HEK293T (cell line): ENCODE results near the gene MT1X.

Source experiments
- CTCF ChIA-PET: fragments of 350-600 bp; formaldehyde crosslinking; extraction: SDS; loops from one replicate; lab custom pipeline; 2021; ENCODE audit warnings: antibody characterized with exemption, inconsistent platforms; lab: Yijun Ruan, JAX
- POLR2A ChIA-PET: fragments of 350-600 bp; formaldehyde crosslinking; extraction: SDS; loops from one replicate; lab custom pipeline; 2020; ENCODE audit warnings: antibody characterized with exemption, inconsistent platforms; lab: Yijun Ruan, JAX
- DNase-seq: peaks from one replicate; pipeline ENCODE4 v3.0.0; 2012; ENCODE audit warnings: mixed read lengths; ENCODE audit errors: extremely low spot score
- ARNT ChIP-seq: fragments of 450-650 bp; IDR thresholded peaks from 2 replicates; pipeline ENCODE4 v1.6.1; 2017; ENCODE audit warnings: mild to moderate bottlenecking
- BHLHE40 ChIP-seq: fragments of 450-650 bp; IDR thresholded peaks from 2 replicates; pipeline ENCODE4 v1.6.1; 2016; ENCODE audit warnings: mild to moderate bottlenecking, moderate library complexity, borderline replicate concordance
- CTBP1 ChIP-seq: fragments of 450-650 bp; IDR thresholded peaks from 2 replicates; pipeline ENCODE4 v1.6.1; 2016; ENCODE audit warnings: borderline replicate concordance
- ELF4 ChIP-seq: fragments of 450-650 bp; IDR thresholded peaks from 2 replicates; pipeline ENCODE4 v1.6.1; 2017; ENCODE audit warnings: antibody characterized with exemption
- FOXA1 ChIP-seq: fragments of 450-650 bp; IDR thresholded peaks from 2 replicates; pipeline ENCODE4 v1.6.1; 2016; ENCODE audit warnings: mild to moderate bottlenecking
- FOXK2 ChIP-seq: fragments of 450-650 bp; IDR thresholded peaks from 2 replicates; pipeline ENCODE4 v1.6.1; 2016; ENCODE audit warnings: mild to moderate bottlenecking
- FOXM1 ChIP-seq: fragments of 450-650 bp; IDR thresholded peaks from 2 replicates; pipeline ENCODE4 v1.6.1; 2017; ENCODE audit warnings: mild to moderate bottlenecking, borderline replicate concordance
- HDGF ChIP-seq: fragments of 450-650 bp; IDR thresholded peaks from 2 replicates; pipeline ENCODE4 v1.6.1; 2017; ENCODE audit warnings: antibody characterized with exemption, borderline replicate concordance
- L3MBTL2 ChIP-seq: fragments of 450-650 bp; conservative IDR thresholded peaks from 2 replicates; pipeline ENCODE4 v1.6.1; 2016; ENCODE audit warnings: mild to moderate bottlenecking
- LEF1 ChIP-seq: fragments of 450-650 bp; IDR thresholded peaks from 2 replicates; pipeline ENCODE4 v1.6.1; 2017; ENCODE audit warnings: mild to moderate bottlenecking, borderline replicate concordance
- NFRKB ChIP-seq: fragments of 450-650 bp; IDR thresholded peaks from 2 replicates; pipeline ENCODE4 v1.6.1; 2016; ENCODE audit warnings: mild to moderate bottlenecking, moderate library complexity
- SP1 ChIP-seq: fragments of 450-650 bp; IDR thresholded peaks from 2 replicates; pipeline ENCODE4 v1.6.1; 2017
- SUZ12 ChIP-seq: fragments of 450-650 bp; IDR thresholded peaks from 2 replicates; pipeline ENCODE4 v1.6.1; 2016; ENCODE audit warnings: mild to moderate bottlenecking
- TARDBP ChIP-seq: fragments of 450-650 bp; IDR thresholded peaks from 2 replicates; pipeline ENCODE4 v1.6.1; 2016
- ZNF384 ChIP-seq: fragments of 450-650 bp; IDR thresholded peaks from 2 replicates; pipeline ENCODE4 v1.6.1; 2016
- TF ChIP-seq, protein P1 (sequence below): fragments of 450-650 bp; IDR thresholded peaks from 2 replicates; pipeline ENCODE4 v1.6.1; 2016

The MT1X gene

DNA sequence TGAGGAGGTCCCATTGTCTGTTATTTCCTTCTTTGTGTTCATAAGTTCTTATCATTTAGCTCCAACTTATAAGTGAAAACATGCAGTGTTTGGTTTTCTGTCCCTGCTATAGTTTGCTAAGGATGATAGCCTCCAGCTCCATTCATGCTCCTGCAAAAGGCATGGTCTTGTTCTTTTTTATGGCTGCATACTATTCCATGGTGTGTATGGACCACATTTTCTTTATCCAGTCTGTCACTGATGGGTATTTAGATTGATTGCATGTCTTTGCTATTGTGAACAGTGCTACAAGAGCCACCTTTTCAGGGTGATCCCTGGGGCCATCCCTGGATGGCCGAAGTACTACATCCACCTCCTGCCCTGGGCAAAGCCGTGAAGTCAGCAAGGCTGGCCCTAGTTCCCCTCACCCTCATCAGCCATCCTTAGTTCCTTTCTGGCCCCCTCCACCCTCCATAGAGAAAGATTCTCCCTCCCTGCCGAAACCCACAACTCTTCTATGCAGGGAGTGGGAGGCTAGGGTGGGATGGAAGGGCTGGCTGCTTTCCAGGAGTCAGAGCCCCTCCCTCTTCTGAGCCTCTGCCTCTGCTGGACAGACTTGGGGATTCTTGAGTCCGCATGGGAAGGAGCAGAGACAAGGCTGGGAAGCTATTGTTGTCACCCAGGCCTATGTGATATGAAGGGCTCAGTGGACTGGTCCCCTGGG, 8.3 kb downstream of the MT1X start:
- no peak for TF ChIP-seq HDGF
- no peak for TF ChIP-seq ARNT
- TF ChIP-seq BHLHE40: no peak
- TF ChIP-seq FOXK2: no peak
- TF ChIP-seq SP1: no peak
- TF ChIP-seq TARDBP: no peak
- TF ChIP-seq SUZ12: no peak
- ChIA-PET POLR2A (no interaction called here), CTCF (no interaction called here)
- no peak for DNase-seq

DNA sequence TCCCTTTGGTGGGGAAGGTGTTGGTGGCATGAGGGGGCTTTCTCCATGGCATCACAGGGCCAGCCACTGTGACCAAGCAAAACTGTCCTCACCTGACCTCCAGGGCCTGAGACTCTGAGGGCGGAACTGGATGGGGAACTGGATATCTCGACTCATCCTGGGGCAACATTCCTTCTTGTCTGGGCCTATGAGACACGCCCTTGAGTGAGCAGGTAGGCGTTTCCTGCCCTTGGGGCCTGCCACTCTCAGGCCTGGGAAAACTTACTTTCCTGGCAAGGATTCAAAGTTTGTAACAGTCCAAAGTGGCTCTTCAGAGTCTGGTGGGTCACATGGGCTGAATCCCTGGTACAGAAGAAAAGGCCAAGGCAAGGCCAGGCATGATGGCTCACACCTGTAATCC, 9.6 kb downstream of the MT1X start:
- TF ChIP-seq FOXA1: no peak
- TF ChIP-seq BHLHE40: no peak
- no peak for TF ChIP-seq FOXM1
- no peak for TF ChIP-seq NFRKB
- CTCF ChIA-PET: no interaction called here
- POLR2A ChIA-PET: no interaction called here
- DNase-seq: no peak

DNA sequence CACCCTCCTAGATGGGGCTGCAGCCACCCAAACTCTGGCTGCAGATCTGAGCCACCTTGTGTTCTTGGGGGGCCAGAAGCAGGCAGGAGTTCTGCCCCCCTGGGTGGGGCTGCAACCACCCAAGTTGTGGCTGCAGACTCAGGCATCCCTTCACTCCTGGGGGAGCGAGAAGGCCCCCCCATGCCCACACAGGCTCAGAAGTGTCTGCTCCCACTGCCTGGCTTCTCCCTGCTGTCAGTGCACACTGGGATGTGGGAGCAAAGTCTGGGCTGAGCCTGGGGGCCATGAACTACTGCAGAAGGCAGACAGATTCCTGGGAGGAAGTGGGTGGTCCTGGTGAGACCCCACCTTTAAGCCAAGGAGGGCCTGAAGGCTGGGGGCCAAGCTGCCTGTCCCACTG, 13.0 kb downstream of the MT1X start:
- CTCF ChIA-PET: no interaction called here
- POLR2A ChIA-PET: no interaction called here
- TF ChIP-seq TARDBP: no peak
- TF ChIP-seq, protein P1, sequence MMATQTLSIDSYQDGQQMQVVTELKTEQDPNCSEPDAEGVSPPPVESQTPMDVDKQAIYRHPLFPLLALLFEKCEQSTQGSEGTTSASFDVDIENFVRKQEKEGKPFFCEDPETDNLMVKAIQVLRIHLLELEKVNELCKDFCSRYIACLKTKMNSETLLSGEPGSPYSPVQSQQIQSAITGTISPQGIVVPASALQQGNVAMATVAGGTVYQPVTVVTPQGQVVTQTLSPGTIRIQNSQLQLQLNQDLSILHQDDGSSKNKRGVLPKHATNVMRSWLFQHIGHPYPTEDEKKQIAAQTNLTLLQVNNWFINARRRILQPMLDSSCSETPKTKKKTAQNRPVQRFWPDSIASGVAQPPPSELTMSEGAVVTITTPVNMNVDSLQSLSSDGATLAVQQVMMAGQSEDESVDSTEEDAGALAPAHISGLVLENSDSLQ: no peak
- TF ChIP-seq BHLHE40: no peak
- TF ChIP-seq FOXA1: no peak
- no peak for TF ChIP-seq L3MBTL2
- no peak for TF ChIP-seq SUZ12
- no peak for TF ChIP-seq CTBP1
- TF ChIP-seq ELF4: no peak
- TF ChIP-seq ZNF384: no peak
- no peak for TF ChIP-seq NFRKB
- TF ChIP-seq SP1: no peak
- no peak for TF ChIP-seq HDGF
- DNase-seq: no peak

DNA sequence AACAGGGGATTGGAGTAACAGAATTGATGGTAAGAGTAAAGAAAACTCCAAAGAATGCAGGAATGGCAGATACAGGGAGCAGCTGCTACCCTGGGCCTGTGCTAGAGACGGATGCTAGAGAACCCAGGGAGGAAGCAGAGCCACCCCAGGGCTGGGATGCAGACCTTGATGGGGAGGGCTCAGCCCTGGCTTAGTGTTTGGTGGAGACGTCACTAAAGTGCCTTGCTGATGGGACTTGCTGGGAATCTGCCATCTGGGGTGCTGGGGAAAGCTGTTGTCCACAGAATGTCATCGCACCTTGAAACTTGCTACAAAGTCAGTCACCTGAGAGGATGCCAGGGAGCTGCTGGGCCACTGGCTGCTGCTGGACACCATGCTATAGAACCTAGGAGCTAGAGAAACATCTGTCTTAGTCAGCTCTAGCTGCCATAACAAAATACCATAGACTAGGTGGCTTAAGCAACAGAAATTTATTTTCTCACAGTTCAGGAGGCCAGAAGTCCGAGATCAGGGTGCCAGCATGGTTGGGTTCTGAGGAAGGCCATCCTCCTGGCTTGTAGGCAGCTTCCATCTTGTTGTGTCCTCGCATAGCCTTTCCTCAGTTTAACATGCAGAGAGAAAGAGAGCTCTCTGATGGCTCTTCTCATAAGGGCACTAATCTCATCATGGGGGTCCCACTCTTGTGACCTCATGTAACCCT, 15.3 kb downstream of the MT1X start:
- CTCF ChIA-PET: no interaction called here
- no peak for DNase-seq
- TF ChIP-seq FOXM1: no peak
- TF ChIP-seq ELF4: no peak
- TF ChIP-seq LEF1: no peak
- no peak for TF ChIP-seq SP1
- no peak for TF ChIP-seq BHLHE40
- no peak for TF ChIP-seq ZNF384
- no peak for TF ChIP-seq HDGF
- TF ChIP-seq TARDBP: no peak
- no peak for TF ChIP-seq SUZ12
- no peak for TF ChIP-seq FOXA1
- no peak for TF ChIP-seq NFRKB
- no peak for TF ChIP-seq L3MBTL2
- TF ChIP-seq, protein P1: no peak
- TF ChIP-seq ARNT: no peak
- no peak for TF ChIP-seq CTBP1
- no peak for TF ChIP-seq FOXK2
- POLR2A ChIA-PET: no interaction called here

DNA sequence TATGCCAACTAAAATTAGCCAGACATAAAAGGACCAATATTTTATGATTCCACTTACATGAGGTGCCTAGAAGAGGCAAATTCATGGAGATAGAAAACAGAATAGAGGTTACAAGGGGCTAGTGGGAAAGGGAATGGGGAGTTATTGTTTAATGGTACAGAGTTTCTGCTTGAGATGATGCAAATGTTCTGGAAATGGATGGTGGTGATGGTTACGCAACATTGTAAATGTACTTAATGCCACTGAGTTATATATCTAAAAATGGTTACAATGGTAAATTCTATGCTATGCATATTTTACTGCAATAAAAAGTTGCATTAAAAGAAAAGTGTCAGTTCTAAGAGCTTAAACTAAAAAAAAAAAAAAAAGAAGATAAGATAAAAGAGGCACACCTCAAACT, 17.9 kb downstream of the MT1X start:
- TF ChIP-seq TARDBP: no peak
- no peak for TF ChIP-seq L3MBTL2
- TF ChIP-seq HDGF: no peak
- no peak for TF ChIP-seq FOXK2
- no peak for TF ChIP-seq LEF1
- TF ChIP-seq FOXM1: no peak
- TF ChIP-seq NFRKB: no peak
- no peak for TF ChIP-seq FOXA1
- TF ChIP-seq CTBP1: no peak
- TF ChIP-seq, protein P1: no peak
- no peak for TF ChIP-seq ARNT
- POLR2A ChIA-PET: interaction anchor here (1.0 kb wide), 1 partner anchor 96 kb away, joined by 3 read pairs; no protein-coding TSS in a partner anchor
- no peak for DNase-seq
- CTCF ChIA-PET: interaction anchor here (2.9 kb wide), 1 partner anchor 99 kb away, joined by 15 read pairs; no protein-coding TSS in a partner anchor

DNA sequence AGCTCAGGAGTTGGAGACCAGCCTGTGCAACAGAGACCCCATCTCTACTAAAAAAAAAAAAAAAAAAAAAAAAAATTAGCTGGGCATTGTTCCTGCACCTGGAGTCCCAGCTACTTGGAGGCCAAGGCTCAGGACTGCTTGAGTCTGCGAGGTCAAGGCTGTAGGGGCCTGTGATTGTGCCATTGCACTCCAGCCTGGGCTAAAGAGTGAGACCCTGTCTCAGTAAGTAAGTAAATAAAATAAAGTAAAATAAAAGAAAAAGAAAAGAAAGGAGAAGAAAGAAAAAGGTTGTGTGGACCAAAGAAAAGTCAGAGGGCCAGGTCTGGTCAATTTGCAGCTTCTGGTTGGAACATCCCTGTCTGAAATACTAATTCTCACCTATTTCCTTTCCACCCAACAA, 18.4 kb downstream of the MT1X start:
- DNase-seq: no peak
- ChIA-PET CTCF (interaction anchor here (1.2 to 2.9 kb wide), 3 partner anchors 27 to 168 kb away, joined by 3 to 15 read pairs (median 10); no protein-coding TSS in a partner anchor), POLR2A (interaction anchor here (1.0 kb wide), 1 partner anchor 96 kb away, joined by 3 read pairs; no protein-coding TSS in a partner anchor)
- no peak for TF ChIP-seq HDGF
- TF ChIP-seq, protein P1: no peak
- TF ChIP-seq FOXA1: no peak
- no peak for TF ChIP-seq ELF4
- TF ChIP-seq SP1: no peak
- no peak for TF ChIP-seq BHLHE40
- TF ChIP-seq LEF1: no peak
- TF ChIP-seq ARNT: no peak
- TF ChIP-seq ZNF384: no peak
- TF ChIP-seq FOXK2: no peak
- no peak for TF ChIP-seq SUZ12
- no peak for TF ChIP-seq L3MBTL2
- no peak for TF ChIP-seq CTBP1
- TF ChIP-seq NFRKB: no peak
- no peak for TF ChIP-seq TARDBP
- no peak for TF ChIP-seq FOXM1
